ENCODE measurements around the gene DGCR2.
"Not testable (repeated sequence)": the region's sequence is repeated elsewhere in the genome, so short reads cannot be mapped to it uniquely, and the experiment has no call there.

DGCR2 gene

DNA sequence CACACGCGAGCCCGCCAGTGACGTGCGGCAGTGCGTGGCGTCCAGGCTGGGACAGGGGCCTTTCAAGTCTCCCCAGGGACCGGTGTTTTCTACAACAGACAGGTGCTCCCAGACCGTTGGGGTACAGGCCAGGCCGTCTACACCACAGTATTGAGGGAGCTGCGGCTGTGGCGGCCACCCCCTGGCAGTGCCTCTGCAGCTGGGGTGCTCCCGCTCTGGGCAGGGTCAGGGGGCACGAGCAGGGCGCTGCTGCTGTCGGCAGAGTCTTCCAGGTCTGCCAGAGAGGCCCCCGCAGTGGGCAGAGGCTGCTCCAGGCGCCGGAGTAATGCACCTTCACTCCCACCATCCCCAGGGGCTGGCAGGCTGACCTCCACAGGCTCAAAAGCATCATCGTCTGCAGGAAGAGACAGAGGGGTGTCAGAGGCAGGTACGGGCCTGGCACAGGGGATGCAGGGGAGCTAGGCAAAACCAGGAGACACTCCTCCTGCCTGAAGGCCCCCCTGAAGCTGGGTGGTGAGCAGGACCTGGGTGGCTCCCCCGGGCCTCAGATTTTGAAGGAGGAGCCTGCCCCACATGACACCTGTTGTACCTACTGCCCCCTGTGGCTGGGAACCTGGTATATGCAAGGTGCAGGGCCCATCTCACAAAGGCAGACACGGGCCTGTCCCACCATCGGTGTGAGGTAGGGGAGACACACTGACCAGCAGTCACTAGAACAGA lies 83.3 kb downstream of the DGCR2 start:
- no peak for DNase-seq

- DNase-seq, result no peak
These were observed 84.1 kb downstream of the DGCR2 start for GRCh38 chr22:19038164-19038546.

DNA sequence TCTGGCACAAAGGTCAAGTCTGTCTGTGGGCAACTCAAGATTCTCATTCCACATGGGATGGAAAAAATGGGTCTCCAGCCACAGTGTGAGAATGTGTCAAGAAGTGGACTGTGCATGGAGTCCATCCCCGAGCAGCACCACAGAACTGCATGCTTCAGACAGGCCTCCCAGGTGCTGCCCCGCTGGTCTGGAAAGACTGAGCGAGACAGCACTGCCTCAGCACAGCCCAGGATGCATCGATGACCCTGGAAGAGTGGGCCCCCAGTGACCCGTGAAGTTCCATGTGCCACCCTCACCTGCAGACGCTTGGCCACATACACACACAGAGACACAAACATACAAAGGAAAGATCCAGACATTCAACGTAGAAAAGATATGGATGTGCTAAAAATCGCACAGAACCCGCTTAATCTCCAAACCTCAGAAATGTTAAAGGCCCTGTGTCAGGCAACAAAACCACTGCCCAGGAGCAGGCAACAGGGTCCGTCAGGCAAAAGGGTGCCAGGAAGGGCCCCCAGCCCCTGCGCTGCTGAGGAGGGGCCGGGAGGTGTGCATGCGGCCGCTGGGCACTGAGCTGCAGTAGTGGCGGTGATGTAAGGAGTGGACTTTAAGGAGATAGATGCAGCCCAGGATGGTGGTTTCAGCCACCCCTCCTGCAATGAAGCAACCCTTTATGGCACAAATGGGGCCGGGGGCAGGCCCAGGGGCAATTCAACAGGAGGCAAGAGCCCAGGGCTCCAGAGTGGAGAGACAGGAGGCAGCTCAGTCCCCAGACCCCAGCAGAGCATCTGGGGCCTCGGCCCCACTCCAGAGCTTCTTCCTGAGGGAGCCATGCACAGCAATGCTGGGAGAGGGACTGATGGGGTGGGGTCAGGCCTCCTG lies 84.7 kb downstream of the DGCR2 start:
- DNase-seq, result no peak

GRCh38 chr22:19036523-19037273 lies 85.5 kb downstream of the DGCR2 start:
- no peak for DNase-seq

GRCh38 chr22:19036229-19036522 lies 86.0 kb downstream of the DGCR2 start:
- DNase-seq, result no peak

GRCh38 chr22:19035474-19036228 lies 86.6 kb downstream of the DGCR2 start:
- DNase-seq, result no peak

GRCh38 chr22:19035126-19035473 lies 87.1 kb downstream of the DGCR2 start:
- DNase-seq, result not testable (repeated sequence)

- not testable (repeated sequence) for DNase-seq
These were observed 87.5 kb downstream of the DGCR2 start for GRCh38 chr22:19034724-19035120.

GRCh38 chr22:19034031-19034723 lies 88.0 kb downstream of the DGCR2 start:
- not testable (repeated sequence) for DNase-seq

- not testable (repeated sequence) for DNase-seq
These were observed 88.7 kb downstream of the DGCR2 start for GRCh38 chr22:19033568-19033905.

DNA sequence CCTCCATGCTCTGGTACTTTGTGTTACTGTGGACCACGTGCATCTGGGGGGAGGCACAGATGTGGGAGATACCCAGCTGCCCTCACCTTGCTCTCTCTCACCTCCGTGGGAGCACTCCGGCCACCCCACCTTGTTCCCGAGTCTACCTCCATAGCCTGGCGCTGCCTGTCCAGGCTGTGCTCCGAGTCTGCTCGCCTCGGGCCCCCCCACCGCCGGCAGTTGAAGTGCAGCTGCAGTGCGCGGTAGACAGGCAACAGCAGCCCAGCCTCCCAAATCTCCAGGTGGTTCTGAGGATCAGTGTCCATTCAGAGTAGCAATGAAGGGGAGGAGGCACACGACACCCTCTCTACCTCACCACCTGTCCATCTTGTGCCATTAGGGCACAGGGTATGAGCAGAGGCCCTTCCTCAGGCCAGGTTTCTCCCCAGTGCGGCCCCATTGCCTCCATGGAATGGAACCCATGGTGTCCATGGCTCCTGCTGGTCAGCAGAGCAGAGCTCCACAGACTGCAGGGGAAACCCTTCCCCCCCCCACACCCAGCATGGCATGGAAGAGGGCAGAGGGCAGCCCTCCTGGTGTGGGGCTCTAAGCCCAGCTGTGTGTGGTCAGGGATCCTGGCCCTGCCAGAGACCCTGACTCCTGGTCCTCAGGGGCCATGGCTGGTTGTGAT lies 89.2 kb downstream of the DGCR2 start:
- DNase-seq, result not testable (repeated sequence)

DNA sequence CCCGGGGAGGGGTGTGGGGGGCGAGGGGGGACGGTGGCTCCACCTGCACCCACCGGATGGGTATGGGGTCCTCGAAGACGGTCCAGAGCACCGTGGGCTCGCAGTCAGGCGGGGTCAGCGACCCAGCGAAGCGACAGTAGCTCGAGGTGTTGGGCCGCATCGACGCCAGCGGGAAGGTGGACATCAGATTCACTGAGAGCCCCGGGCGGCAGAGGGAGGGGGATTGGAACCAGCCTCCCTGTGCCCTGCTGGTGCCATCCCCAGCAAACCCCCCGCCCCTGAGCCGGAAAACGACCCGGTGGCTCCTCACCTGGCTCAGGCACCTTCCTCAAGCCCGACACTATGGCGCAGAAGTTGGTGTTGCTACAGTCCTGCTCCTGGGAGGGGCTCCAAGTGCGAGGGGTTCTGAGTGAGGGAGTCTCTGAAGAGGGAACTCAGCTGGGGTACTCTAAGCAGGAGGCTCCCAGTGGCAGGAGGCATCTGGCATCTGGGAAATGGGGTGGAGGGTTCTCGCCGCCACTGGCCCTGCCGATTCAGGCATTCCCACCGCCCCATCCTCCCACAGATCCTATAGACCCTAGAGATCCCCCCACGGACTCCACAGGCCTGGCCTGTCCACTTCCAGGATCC lies 89.9 kb downstream of the DGCR2 start:
- DNase-seq, result not testable (repeated sequence)

DNA sequence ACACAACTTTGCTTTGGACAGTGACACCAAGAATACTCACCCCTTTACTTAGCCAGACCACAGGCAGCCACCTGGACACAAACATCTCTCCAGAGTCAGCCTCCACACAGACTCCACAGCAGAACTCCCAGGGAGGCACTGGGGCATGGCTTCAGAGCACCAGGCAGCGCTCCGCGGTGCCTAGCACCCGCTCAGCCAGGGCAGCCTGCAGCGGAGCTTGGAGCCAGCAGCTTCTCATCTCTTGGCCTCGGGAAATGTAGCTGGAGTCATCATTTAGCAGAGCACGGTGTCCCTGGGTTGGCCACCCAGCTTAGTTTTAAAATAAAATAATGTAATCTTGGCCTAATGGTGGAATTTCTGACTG lies 91.3 kb downstream of the DGCR2 start:
- DNase-seq, result not testable (repeated sequence)

DNA sequence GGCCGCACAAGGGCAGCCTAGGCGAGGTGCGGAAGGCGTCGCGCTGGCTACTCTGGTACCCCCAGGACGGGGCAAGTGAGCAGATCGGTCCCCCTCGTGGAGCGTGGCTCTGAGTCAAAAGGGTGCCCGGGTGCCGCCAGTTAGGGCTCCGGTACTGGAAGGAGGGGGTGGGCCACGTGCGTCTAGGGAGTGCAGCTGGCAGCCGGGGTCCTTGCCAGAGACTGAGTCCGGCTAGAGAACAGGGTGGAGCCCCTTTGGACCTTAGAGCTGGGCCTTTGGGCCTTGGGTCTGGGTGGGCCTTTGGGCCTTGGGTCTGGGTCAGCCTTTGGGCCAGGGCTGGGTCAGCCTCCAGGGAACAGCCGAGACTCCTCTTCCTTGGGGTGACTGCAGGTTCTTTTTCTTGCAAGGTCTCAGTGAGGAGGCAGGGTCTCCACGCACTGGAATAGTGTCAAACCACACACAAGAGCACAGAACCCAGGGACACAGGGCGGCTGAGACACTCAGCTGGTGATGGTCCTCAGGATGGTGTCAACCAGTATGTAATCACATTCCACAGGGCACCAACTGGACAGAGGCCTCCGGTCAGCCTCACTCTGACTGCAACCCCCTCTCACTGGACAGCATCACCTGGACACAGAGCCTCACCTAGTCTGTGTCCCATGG lies 91.9 kb downstream of the DGCR2 start:
- not testable (repeated sequence) for DNase-seq

DNA sequence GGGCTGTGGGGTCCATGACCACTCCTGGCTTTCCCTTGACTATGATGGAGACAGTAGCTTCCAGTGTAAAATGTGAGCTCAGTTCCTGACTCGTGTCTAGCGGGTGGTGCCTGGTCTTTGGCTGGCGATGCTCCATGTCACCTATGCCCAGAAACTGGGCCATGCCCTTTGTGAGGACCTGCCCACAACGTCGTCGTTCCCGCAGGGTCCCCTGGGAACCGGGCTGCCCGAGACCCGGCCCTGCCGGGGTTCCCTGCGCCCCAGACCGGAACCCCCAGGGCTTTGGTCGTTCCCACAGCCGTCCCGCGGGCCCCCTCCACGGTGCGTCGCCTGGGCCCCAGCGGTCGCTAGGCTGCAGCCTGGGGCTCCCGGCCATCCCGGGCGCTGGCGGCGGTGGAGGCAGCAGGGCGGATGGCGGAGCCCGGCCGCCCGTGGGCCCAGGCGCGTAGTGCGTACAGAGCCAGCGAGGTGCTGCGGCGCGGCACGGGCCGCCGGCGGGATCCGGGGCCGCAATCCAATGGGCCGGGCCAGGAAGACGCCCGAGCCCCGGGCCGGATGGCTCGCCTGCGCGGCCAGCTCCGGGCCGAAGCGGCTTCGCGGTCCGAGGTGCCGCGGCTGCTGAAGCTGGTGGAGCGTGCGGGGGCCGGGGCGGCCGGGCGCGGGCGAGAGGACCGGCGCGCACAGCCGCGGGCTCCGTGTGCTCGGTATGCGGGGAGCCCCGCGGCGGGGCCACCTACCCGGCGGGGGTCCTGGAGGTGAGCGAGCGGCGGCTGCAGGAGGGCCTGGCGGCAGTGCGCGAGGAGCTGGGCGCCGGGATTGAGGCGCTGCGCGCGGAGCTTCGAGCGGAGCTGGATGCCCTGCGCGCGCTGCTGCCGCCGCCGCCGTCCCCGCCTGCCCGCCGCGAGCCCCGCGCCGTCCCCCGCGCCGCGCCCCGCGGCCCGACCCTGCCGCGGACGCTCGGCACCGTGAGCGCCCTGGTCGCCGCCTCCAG lies 92.8 kb downstream of the DGCR2 start:
- DNase-seq, result not testable (repeated sequence)

DNA sequence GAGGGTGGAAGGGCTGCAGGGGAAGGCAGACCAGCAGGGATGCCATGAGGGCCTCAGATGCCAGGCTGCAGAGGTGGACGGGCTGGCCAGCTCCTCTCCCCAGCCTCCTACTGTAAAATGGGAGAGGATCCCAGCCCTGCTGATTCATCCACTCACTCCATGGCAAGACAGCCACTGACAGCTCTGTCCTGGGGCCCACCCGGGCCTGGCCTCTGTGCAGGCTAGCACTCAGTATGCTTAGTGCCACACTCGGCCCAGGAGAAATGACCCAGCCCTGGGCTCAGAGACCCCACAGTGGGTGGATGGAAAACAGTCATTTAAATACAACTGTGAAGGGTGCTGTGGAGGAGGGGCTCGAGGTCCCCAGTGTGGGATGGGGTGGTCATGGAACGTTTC lies 94.2 kb downstream of the DGCR2 start:
- DNase-seq, result not testable (repeated sequence)

GRCh38 chr22:19027371-19028059 lies 94.7 kb downstream of the DGCR2 start:
- DNase-seq, result not testable (repeated sequence)

GRCh38 chr22:19026080-19026479 lies 96.1 kb downstream of the DGCR2 start:
- DNase-seq, result not testable (repeated sequence)

GRCh38 chr22:19024956-19025489 lies 97.2 kb downstream of the DGCR2 start:
- DNase-seq, result not testable (repeated sequence)
